HepG2 (cell line): Measurements from ENCODE around the gene PYGB. TPM values are rescaled to one million over a fixed set of nuclear protein-coding genes. Genes with fewer than 3 reads are reported as not detected.

Experiments used
- HNF1B ChIP-seq: sonication (generic); formaldehyde crosslinking; IDR thresholded peaks from 2 replicates; pipeline ENCODE4 v1.5.1; 2020; ENCODE audit warnings: mild to moderate bottlenecking, moderate library complexity, missing genetic modification reagents
- IRF9 ChIP-seq: sonication (generic); formaldehyde crosslinking; IDR thresholded peaks from 2 replicates; pipeline ENCODE4 v1.8.0; 2022; ENCODE audit warnings: missing genetic modification reagents, mild to moderate bottlenecking, borderline replicate concordance
- KAT2B ChIP-seq: fragments of 150-350 bp; IDR thresholded peaks from 2 replicates; pipeline ENCODE4 v1.6.1; 2014; ENCODE audit warnings: low read depth, low read length, borderline replicate concordance
- KDM1A ChIP-seq: IDR thresholded peaks from 2 replicates; pipeline ENCODE4 v1.6.1; 2016; ENCODE audit warnings: missing compliant biosample characterization
- NCOR1 ChIP-seq: fragments of 200-600 bp; sonication (generic); IDR thresholded peaks from 2 replicates; pipeline ENCODE4 v1.7.0; 2017; ENCODE audit warnings: antibody characterized with exemption, low read length, borderline replicate concordance
- NFE2L1 ChIP-seq: sonication (generic); formaldehyde crosslinking; IDR thresholded peaks from 2 replicates; pipeline ENCODE4 v1.4.0; 2020; ENCODE audit warnings: missing genetic modification reagents, mild to moderate bottlenecking, borderline replicate concordance
- PCBP1 ChIP-seq: fragments of 200-400 bp; formaldehyde crosslinking; IDR thresholded peaks from 2 replicates; pipeline ENCODE4 v1.6.1; 2017; ENCODE audit warnings: mild to moderate bottlenecking, low read depth, low read length, borderline replicate concordance
- REL ChIP-seq: sonication (generic); formaldehyde crosslinking; conservative IDR thresholded peaks from 2 replicates; pipeline ENCODE4 v1.8.0; 2022; ENCODE audit warnings: mild to moderate bottlenecking, missing genetic modification reagents, moderate library complexity
- REST ChIP-seq, 2 experiments: IDR thresholded peaks; 2 replicates each; pipeline ENCODE4 v1.6.1; 2011 to 2012; ENCODE audit warnings: low read length in 2 of 2, borderline replicate concordance in 1 of 2, low read depth in 1 of 2, mild to moderate bottlenecking in 1 of 2, moderate library complexity in 1 of 2
- RXRA ChIP-seq: sonication (generic); formaldehyde crosslinking; IDR thresholded peaks from 2 replicates; pipeline ENCODE4 v1.5.1; 2020; ENCODE audit warnings: missing genetic modification reagents
- TBL1XR1 ChIP-seq: fragments of 150-350 bp; IDR thresholded peaks from 2 replicates; pipeline ENCODE4 v1.6.1; 2014; ENCODE audit warnings: borderline replicate concordance, low read length; ENCODE audit not compliant: partially characterized antibody
- ZFY ChIP-seq: sonication (generic); formaldehyde crosslinking; IDR thresholded peaks from 2 replicates; pipeline ENCODE4 v1.4.0; 2020; ENCODE audit warnings: missing genetic modification reagents
- ZNF121 ChIP-seq: sonication (generic); formaldehyde crosslinking; IDR thresholded peaks from 2 replicates; pipeline ENCODE4 v1.5.0; 2020; ENCODE audit warnings: mild to moderate bottlenecking, missing genetic modification reagents
- ZNF503 ChIP-seq: sonication (generic); formaldehyde crosslinking; IDR thresholded peaks from 2 replicates; pipeline ENCODE4 v1.4.0; 2020; ENCODE audit warnings: missing genetic modification reagents
- ZNF547 ChIP-seq: sonication (generic); formaldehyde crosslinking; IDR thresholded peaks from 2 replicates; pipeline ENCODE4 v1.5.1; 2020; ENCODE audit warnings: mild to moderate bottlenecking, missing genetic modification reagents
- ZNF550 ChIP-seq: sonication (generic); formaldehyde crosslinking; IDR thresholded peaks from 2 replicates; pipeline ENCODE4 v1.4.0; 2020; ENCODE audit warnings: mild to moderate bottlenecking, missing genetic modification reagents, borderline replicate concordance
- ZNF761 ChIP-seq: sonication (generic); formaldehyde crosslinking; conservative IDR thresholded peaks from 2 replicates; pipeline ENCODE4 v1.4.0; 2020; ENCODE audit warnings: mild to moderate bottlenecking, missing genetic modification reagents
- ZNF773 ChIP-seq: sonication (generic); formaldehyde crosslinking; IDR thresholded peaks from 2 replicates; pipeline ENCODE4 v1.4.0; 2020; ENCODE audit warnings: missing genetic modification reagents, borderline replicate concordance
- ZNF790 ChIP-seq: sonication (generic); formaldehyde crosslinking; IDR thresholded peaks from 2 replicates; pipeline ENCODE4 v1.8.0; 2022; ENCODE audit warnings: missing genetic modification reagents, mild to moderate bottlenecking, borderline replicate concordance
- polyA plus RNA-seq, 8 experiments: library from polyadenylated mRNA; depleted of rRNA in 3 of 8; stranded (reverse) in 7 of 8; unstranded in 1 of 8; fragments of >200 nt; fragmentation: Illumina TruSeq in 4 of 8; extraction: Trizol in 4 of 8; gene quantifications; 2 replicates each; pipeline versions ENCODE4 v1.2.1 to v1.2.3, GENCODE V29; 2011 to 2016; ENCODE audit warnings: low read depth in 4 of 8, missing spikeins in 1 of 8, mixed read lengths in 1 of 8; ENCODE audit not compliant: insufficient read depth in 1 of 8
- total RNA-seq, 5 experiments: library from RNA; depleted of rRNA; stranded (reverse); fragments of >200 nt; fragmentation: Illumina TruSeq; extraction: Trizol; gene quantifications; 2 replicates each; pipeline ENCODE4 v1.2.3, GENCODE V29; 2016; ENCODE audit warnings: low read depth in 1 of 5

The PYGB gene
- total and polyA plus RNA-seq, 2 of the 13 experiments (the other 11 are each of a cell fraction or from before 2014, with no cell fraction given) = 24.2 to 86.3 TPM

- TF ChIP-seq REST (IDR thresholded peaks at IDR 0.05; ENCODE audit: borderline replicate concordance in 1 of 2, low read depth in 1 of 2, low read length in 2 of 2) (no peak), KDM1A (CRISPR knock-in tag) (peak; percentile 80), ZNF503 (no peak), HNF1B (0 out of 2 replicates have a peak, but pooled peaks have one; percentile 41), ZNF121 (CRISPR knock-in tag) (peak; percentile 38; the same call in 1 of the 2 replicates), NFE2L1 (no peak), IRF9 (CRISPR knock-in tag) (no peak; the same call in 1 of the 2 replicates), ZFY (CRISPR knock-in tag) (no peak), PCBP1 (no peak), KAT2B (no peak), TBL1XR1 (peak; percentile 28), ZNF761 (CRISPR knock-in tag) (no peak), REL (CRISPR knock-in tag) (no peak), ZNF550 (peak; percentile 72; the same call in 1 of the 2 replicates), NCOR1 (no peak), RXRA (CRISPR knock-in tag) (no peak), ZNF790 (CRISPR knock-in tag) (no peak), ZNF547 (CRISPR knock-in tag) (no peak), ZNF773 (CRISPR knock-in tag) (no peak)
These were observed 10.1 kb upstream of the PYGB start (continued) for GRCh38 chr20:25237610-25238318.
